HG03064 (cell line): ENCODE data around the gene OBSCN.

ENCODE experiments used
- ATAC-seq: cut with Tn5 transposase; IDR thresholded peaks from one replicate; pipeline ENCODE4 v1.9.1; 2021; ENCODE audit warnings: low read depth; ENCODE audit not compliant: unreplicated experiment

OBSCN gene

DNA sequence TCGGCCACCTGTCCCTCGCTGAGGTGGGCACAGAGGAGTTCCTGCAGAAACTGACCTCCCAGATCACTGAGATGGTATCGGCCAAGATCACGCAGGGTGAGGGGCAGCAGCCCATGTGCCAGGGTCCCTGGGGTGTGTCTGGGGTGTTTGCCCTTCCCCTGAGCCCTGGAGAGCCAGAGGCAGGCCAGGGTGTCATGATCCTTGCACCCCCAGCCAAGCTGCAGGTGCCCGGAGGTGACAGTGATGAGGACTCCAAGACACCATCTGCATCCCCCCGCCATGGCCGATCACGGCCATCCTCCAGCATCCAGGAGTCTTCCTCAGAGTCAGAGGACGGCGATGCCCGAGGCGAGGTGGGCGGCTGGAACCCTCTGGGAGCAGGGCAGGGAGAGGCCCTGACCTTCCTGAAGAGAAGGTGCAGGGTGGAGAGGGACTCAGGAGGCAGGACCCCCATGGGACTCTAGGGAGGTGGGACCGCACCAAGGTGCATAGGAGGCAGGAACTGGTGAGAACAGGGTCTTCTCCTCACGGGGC lies 129.3 kb downstream of the OBSCN start:
- no peak for ATAC-seq

- no peak for ATAC-seq
Measured at GRCh38 chr1:228337711-228338520, 130.1 kb downstream of the OBSCN start.

DNA sequence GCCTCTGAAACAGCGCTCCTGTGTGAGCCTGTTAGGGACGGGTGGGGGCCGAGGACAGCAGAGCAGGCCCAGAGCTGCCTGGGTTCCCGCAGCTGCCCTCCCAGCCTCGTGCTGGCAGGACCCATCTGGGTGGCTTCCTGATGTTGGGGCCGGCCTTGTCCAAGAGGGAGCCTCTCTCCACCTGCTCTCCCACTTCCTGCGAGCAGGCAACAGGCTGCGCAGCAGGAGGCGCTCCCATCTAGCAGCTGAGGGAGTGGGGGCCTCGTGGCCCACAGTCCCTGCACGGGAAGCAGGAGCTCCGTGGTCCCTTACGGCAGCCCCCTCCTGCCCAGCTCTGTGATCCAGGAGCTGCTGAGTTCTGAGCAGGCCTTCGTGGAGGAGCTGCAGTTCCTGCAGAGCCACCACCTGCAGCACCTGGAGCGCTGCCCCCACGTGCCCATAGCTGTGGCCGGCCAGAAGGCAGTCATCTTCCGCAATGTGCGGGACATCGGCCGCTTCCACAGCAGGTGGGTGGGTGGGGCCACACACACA lies 130.7 kb downstream of the OBSCN start:
- ATAC-seq, result no peak

- no peak for ATAC-seq
Measured at GRCh38 chr1:228339059-228339704, 131.3 kb downstream of the OBSCN start.

DNA sequence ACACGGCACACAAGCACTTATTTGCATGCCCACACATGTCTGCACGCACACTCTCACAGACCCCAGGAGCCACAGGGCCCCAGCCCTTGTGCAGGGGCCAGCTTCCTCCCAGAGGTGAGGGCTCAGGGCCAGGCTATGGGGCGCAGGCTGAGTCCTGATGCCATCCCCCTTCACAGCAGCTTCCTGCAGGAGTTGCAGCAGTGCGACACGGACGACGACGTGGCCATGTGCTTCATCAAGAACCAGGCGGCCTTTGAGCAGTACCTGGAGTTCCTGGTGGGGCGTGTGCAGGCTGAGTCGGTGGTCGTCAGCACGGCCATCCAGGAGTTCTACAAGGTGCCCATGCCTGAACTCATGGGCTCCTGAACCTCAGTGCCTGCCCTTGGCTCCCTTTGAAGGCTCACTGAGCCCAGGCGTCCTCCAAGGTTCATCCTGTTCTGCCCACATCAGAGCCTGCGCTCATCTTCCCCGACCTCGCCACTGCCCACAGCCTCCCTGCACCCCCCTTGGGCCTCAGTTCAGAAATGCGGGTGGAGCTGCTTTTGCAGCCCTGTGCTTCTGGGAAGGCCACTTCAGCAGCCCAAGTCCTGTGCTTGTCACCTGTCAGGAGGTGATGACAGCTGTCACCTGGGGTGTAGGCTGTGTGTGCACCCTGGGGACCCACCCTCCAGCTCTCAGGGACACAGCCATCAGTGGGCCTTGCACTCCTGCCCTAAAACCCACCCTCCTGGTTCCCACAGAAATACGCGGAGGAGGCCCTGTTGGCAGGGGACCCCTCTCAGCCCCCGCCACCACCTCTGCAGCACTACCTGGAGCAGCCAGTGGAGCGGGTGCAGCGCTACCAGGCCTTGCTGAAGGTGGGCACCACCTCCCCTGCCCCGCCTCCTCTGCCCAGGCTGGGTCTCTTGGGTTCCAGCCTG lies 132.2 kb downstream of the OBSCN start:
- no peak for ATAC-seq

DNA sequence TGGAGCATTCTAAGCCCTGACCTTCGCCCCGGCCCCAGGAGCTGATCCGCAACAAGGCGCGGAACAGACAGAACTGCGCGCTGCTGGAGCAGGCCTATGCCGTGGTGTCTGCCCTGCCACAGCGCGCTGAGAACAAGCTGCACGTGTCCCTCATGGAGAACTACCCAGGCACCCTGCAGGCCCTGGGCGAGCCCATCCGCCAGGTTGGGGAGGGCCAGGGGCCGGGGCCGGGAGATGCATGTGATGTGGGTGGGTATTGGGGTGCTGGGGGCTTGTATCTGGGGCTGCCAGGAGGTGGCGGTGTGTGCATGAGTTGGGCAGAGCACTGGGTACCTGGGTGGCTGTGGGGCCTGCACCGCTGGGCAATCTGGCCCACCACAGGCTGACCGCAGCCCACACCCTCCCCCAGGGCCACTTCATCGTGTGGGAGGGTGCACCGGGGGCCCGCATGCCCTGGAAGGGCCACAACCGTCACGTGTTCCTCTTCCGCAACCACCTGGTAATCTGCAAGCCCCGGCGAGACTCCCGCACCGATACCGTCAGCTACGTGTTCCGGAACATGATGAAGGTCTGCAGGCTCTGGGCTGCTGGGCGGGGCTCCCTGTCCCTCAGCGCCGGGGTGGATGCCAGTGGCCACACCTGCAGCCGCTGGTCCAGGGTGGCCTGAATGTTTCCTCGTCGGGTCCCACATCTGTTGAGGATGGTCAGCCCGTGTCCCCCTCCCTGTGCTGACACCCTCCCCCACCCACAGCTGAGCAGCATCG lies 133.0 kb downstream of the OBSCN start:
- no peak for ATAC-seq

- ATAC-seq, result no peak
Measured at GRCh38 chr1:228341450-228341813, 133.6 kb downstream of the OBSCN start.

DNA sequence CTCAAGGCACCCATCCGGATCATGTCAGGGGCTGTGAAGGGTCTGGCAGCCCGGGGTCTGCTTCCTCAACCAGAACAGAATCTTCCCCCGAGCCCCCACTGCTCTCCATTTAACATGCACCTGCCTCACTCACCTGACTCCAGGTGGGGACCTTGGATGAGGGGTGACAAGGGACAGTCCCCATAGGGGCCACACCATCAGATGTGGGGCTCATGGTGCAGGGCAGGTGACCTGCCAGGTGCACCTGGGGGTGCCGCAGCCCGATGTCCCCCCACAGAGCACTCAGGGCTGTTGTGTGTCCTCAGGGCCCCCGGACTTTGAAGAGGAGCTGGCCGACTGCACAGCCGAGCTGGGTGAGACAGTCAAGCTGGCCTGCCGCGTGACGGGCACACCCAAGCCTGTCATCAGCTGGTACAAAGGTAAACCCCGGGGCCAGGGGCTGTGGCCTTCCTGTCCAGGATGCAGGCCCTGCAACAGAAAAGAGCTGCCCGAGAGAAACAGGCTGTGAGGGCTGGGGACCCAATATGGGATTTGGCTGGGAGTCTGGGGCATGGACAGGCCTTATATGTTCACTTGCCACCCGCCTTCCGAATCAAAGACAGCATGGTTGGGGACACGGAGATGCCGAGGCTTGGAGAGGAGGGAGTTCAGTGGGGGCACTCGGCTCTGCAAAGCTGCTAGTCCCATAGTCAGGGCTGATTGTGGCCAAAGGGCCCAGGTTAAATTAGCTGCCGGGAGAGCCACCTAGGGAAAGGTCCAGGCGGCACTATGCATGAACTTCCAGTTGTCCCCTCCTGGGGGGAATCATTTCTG lies 134.2 kb downstream of the OBSCN start:
- no peak for ATAC-seq

GRCh38 chr1:228342627-228343190 lies 134.9 kb downstream of the OBSCN start:
- no peak for ATAC-seq

DNA sequence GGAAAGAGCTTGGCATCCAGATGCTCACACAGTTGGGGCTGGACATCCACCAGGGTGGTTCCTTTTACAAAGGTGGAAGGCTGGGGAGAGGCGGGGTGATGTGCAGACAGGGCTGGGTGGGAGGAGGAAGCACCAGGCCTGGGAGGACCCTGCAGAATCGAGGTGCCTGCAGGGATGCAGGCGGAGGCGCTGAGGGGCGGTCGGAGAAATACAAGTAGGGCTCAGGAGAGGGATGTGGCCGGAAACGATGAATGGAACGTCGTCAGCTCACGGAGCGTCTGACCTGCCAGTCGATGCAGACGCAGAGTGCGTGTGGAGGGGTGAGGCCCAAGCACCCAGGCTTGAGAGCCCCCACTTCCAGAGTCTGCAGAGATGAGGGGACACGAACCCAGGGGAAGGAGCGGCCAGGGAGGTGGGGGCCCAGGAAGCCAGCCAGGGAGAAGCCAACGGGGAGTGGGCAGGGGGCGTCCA lies 135.4 kb downstream of the OBSCN start:
- ATAC-seq, result no peak

DNA sequence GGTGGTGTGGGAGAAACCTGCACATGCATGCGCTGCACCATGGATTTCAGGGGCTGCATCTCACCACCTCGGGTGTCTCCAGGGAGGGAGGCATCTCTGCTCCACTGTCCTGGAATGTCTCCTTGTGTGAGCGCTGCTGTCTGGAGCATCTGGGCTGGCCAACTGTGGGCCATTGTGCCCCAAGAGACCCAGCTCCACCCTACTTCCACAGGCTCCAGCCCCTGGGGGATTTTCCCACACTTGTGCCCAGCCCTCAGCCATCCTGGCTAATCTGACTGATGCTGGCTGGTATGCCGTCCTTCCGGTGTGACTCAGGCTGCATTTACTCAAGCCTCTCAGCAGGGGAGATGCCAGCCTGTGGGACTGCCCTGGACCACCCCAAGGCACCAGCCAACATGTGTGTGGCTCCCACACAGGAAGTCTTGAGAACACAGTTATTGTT lies 136.8 kb downstream of the OBSCN start:
- ATAC-seq, result no peak

- no peak for ATAC-seq
Measured at GRCh38 chr1:228345201-228345930, 137.5 kb downstream of the OBSCN start.

GRCh38 chr1:228346731-228347130 lies 138.9 kb downstream of the OBSCN start:
- no peak for ATAC-seq

DNA sequence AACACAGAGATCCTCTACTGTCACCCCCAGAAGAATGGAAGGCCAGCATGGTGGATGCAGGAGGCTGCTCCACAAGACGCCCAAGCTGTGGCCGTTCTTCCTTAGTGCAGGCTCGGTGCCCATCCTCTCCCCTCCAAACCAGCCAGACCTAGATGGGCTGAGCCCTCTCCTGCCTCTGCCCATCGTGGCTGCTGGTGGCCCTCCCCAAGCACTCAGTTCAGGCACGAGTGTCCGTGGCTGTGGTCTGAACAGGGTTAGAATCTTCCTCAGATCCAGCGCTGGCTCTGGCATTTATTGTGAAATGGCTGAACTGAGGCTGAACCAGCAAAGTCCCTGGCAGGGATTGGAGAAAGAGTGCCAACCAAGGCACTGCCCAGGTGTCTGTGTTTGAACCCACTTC lies 139.3 kb downstream of the OBSCN start:
- no peak for ATAC-seq

- ATAC-seq, result no peak
Measured at GRCh38 chr1:228348708-228349467, 141.0 kb downstream of the OBSCN start.

DNA sequence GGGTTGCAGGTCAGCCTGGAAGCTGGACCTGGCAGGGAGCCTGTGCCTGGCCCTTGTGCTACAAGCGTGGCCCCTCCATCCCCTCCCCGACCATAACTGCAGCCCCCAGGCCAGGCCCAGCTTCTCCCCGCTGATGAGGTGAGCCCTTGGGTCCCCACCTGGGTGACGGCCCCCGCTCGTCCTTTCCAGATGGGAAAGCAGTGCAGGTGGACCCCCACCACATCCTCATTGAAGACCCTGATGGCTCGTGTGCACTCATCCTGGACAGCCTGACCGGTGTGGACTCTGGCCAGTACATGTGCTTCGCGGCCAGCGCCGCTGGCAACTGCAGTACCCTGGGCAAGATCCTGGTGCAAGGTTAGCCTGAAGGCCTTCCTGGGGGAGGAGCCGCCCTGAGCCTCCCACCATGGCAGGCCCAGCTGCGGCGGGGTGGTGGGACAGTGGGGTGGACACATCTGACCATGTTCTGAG lies 141.9 kb downstream of the OBSCN start:
- no peak for ATAC-seq

DNA sequence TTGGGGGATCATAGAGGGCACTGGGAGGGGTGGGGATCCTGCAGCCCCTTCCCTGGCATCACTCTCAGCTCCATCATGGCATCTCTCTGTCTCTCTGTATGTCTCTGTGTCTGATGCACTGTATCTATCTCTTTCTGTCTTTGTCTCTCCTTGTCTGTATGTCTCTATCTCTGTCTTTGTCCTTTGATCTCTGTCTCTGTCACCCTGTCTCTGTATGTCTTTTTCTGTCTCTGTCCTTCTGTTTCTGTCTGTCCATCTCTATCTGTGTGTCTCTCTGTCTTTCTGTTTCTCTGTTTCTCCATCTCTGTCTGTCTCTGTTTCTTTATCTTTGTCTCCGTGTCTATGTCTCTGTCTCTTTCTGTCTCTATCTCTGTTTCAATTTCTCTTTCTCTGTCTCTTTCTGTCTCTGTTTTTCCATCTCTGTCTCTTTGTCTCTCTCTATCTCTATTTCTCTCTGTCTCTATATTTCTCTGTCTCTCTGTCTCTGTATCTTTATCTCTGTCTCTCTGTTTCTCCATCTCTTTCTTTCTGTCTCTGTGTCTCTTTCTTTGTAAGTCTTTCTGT lies 142.4 kb downstream of the OBSCN start:
- ATAC-seq, result no peak
